COR-L47 (cell line): ENCODE data around the gene ARHGAP8.

Experiments
- DNase-seq: peaks from one replicate; lab custom pipeline; 2025; lab: John Stamatoyannopoulos, UW

The ARHGAP8 gene

DNA sequence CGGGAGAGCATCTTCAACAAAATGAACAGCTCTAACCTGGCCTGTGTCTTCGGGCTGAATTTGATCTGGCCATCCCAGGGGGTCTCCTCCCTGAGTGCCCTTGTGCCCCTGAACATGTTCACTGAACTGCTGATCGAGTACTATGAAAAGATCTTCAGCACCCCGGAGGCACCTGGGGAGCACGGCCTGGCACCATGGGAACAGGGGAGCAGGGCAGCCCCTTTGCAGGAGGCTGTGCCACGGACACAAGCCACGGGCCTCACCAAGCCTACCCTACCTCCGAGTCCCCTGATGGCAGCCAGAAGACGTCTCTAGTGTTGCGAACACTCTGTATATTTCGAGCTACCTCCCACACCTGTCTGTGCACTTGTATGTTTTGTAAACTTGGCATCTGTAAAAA is 109.9 kb downstream of the ARHGAP8 start:
- DNase-seq, result no peak

DNA sequence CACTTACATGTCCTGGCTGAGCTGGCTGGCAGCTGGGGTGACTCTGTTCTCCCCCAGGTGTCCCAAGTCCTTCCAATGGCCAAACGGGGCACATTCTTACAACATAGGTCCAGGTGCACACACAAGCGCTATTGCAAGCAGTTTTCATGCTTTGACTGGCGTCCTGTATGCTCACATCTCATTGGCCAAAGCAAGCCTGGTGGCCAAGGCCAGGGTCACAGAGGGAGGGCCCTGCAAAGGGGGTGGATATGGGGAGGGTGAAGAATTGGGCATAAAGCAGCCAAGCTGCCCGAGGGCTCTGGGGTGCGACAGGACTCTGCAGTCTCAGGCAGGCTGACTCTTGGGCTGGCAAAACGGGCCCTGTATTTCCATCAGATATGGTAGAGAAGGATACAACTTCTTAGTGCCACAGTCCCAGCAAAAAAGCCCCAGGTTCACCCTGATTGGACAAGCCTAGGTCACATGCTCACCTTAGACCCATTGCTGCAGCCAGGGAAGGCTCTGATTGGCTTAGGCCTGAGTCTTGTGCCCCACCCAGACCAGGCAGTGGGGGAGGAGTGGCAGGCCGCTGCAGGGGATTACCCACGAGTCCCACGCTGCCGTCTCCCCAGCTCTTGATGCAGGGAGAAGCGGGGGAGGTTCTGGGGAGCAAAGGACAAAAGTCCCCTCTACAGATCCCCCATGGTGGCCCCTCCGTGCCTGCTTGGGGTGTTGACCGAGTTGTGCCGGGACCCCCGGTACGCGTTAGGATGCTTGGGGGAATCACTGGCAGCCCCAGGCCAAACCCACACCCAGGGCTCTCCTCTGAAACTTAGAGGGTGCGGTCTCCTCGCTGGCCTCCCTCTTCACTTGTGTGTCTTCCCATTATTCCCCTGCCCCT is 110.8 kb downstream of the ARHGAP8 start:
- DNase-seq, result no peak

DNA sequence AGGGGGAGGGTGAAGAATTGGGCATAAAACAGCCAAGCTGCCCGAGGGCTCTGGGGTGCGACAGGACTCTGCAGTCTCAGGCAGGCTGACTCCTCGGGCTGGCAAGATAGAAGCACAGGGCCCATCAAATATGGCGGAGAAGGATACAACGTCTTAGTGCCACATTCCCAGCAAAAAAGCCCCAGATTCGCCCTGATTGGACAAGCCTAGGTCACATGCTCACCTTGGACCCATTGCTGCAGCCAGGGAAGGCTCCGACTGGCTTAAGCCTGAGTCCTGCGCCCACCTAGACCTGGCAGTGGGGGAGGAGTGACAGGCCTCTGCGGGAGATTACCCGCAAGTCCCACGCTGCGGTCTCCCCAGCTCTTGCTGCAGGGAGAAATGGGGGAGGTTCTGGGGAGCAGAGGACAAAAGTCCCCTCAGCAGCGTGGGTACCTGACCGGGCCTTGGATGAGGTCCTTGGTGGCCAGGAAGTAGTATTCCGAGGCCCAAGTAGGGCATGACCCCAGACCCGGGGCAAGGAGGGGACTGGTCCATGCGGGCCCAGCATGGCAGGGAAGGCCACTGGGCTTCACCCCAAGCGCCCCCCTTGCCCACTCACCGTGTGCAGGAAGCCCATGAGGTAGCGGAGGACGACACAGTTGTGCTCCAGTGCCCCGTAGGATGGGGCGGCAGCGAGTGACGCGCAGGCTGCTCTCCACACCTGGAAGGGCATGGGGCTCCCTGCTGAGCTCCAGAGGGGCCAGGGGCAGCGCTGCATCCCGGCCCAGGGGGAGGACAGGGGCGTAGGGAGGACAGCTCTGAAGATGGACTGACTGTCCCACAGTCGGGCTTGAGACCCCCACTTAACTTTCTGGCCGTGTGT is 113.0 kb downstream of the ARHGAP8 start:
- DNase-seq, result no peak

DNA sequence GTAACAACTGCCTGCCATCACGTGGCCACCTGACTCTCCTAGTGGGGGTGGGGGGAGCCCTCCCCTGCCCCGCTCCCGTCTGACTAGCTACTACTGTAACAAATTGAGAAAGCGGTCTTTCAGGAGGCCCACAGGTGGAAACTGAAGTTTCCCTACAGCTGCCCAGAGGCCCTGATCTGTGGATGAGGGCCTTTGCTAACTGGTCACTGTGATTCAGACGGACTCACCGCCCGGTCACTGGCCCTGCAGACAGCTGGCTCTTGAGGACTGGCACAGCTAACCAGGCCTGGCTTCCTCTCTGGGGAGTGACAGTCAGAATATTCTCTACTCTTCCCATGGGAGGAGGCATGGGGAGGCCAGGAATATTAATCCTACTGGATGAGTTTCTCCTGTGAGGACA is 116.8 kb downstream of the ARHGAP8 start:
- DNase-seq, result no peak

DNA sequence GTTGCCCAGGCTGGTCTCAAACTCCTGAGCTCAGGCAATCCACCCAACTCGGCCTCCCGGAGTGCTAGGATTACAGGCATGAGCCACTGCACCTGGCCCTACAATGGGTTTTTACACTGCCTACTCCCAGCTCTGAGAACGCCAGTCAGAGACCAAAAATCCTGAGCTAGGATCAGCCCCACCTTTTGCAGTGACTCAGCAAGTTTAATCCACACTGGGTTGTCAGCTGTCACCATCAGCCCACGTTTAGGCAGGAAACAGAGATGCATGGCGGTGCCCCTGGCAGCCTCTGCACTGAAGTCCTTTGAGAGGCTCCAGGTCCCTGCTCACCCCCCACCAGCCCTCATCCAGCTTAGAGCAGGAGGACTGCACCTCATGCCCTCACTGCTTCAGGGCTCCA is 117.6 kb downstream of the ARHGAP8 start:
- no peak for DNase-seq

DNA sequence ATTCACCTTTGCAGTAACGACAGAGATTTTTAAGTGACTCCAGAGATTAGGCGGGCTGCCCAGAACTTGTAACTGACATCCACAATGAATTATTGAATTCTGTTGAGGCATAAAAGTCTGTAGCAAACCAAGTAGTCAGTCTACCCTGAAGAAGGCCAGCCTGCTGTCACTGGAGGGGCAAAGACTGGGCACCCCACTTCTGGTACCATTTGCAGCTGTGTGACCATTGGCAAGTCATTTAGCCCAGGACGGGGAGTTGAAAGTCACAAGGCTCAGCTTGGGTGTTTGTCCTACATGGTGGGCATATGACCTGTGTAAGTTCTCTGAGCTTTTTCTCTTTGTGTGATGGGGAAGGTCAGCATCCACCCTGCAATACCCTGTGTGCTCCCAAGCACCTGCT is 119.4 kb downstream of the ARHGAP8 start:
- no peak for DNase-seq

DNA sequence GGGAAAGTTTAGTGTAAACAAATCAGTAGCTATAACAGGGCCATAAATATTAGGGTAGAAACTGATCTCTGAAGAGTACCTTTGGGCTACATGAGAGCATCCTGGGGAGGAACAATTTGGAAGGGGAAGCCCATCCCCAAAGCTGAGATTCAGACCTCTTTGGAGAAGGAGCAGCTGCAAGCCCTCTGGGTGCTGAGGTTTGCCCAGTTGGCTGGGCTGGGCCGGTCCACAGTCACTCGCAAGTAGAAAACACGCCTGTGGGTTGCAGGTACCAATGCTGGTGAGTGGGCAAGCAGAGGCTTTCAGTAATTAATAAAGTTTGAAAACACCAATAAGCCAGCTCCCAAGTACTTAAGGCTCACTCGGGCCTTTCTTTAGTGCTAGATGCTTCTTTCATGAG is 124.5 kb downstream of the ARHGAP8 start:
- DNase-seq, result no peak

DNA sequence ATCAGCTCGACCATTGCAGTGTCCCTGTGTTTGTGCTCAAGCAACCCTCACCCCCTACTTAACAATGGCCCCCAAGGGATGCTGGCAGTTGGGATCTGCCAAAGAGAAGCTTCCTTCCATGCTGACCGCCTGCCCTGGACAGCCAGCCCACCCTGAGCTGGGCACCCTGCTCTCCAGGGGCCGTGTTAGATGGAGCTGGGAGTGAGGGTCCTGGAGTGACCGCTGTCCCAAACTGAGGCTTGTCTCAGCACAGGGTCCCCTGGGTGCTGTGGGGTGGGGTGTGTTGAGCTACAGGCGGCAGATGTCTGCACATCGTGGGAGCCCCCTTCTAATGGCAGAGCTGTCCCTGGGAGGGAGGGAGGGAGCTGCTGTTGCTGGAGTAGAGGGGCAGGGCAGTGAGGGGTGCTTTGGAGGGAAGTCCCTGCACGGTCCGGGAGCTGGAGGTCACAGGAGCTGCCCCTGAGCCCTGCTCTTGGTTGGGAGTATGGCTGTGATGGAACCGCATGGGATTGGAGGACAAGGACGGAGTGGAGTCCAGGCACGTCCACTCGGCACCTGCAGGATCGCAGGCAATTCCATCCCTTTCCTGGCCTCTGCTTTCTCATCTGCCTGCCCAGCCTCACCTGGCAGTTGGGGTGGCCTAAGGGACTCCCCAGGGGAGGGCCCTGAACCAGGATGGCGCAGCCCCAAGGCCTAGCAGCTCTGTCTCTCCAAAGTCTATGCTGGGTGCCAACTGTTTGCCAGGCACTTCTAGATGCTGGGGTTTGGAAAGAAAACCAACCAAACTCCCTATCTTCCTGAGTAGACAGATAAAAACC is 126.3 kb downstream of the ARHGAP8 start:
- DNase-seq, result no peak

DNA sequence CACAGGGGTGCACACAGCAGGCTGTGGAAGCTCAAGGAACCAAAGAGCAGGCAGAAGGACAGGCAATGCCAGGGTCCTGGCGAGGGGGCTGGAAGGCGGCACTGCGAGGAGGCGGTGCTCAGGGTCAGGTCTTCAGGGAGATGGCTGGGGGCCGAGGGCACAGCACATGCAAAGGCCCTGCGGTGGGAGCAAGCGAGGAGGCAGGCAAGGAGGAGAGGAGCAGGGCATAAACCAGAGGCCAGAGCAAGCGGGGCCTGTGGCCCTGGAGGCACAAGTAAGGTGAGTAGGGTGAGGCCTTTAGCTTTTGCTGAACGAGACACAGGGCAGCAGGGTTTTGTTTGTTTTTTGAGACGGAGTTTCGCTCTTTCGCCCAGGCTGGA is 126.9 kb downstream of the ARHGAP8 start:
- no peak for DNase-seq

DNA sequence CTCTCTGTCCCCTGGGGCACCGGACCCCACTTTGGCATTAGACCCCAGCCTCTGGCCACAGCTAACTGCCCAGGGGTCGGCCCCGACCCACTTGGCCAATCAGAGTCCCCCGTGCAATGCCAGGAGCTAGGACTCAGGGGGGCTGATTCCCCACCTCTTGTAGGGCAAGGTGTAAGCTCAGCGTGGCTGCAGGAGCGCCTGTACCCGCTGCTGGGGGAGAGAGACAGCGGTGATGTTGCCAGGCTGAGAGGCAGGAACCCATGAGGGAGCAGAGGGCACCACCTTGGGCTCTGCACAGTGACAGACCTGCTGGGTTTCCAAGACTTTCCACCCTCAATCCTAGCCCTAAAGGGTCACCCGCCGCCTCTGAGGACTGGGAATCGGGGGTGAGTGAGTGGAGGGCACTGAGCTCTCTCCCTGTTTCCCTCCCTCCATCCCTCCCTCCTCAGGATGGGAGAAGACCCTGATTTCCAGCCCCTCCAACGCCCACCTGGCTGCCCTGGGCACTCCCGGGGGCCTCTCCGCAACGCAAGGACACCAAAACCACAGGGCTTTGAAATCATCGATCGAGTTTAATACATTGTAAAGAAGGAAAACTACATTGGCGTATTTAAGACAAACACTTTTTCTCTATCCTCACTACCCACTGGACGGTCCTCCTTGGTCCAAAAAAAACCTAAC is 128.4 kb downstream of the ARHGAP8 start:
- no peak for DNase-seq

DNA sequence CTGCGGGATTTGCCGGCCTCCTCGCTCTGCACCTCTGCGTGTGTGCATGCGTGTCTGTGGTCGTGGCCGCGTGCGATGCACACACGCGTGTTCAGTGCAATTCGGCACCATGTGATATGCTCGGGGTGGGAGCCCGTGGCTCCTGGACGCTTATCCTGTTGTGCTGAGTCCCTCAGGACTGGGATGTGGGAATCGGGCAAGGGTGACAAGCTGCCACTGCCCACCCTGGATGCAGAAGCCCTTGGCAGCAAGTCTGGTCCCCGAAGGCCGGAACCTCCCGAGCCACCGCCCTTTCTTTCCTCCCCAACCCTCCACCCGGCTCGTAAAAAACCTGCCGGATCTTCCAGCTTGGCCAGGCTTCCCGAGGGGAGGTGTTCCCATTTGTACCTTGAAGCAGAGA is 129.2 kb downstream of the ARHGAP8 start:
- no peak for DNase-seq

DNA sequence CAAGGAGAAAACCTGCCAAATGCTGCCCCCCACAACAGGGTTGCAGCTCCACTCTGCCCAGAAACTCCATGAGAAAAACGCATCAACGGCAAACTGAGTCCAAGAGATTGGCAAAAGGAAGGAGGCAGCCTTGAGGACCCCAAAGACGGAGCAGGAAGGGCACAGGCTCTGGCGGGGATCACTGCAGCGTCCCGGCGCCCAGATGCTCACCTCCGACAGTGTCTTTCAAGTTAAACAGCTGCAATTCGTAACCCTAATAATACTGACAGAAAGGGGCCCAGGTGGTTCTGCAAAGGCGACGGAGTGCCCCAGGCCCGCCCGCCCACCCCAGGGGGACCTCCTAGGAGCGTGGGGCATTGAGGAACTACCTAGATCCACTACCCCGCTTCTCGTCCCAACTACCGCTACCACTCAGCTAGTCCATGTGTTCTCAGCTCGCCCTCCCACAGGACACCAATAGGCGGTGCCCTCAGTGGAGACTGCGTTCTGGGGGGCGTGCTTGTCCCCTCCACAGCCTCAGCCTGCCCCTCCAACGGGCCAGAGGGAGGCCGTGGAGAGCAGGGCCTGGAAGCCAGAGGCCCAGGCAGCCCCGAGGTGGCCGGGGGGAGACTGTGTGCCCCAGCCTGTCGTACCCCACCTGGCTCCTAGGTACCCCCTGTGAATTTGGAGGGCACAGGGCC is 130.0 kb downstream of the ARHGAP8 start:
- no peak for DNase-seq

DNA sequence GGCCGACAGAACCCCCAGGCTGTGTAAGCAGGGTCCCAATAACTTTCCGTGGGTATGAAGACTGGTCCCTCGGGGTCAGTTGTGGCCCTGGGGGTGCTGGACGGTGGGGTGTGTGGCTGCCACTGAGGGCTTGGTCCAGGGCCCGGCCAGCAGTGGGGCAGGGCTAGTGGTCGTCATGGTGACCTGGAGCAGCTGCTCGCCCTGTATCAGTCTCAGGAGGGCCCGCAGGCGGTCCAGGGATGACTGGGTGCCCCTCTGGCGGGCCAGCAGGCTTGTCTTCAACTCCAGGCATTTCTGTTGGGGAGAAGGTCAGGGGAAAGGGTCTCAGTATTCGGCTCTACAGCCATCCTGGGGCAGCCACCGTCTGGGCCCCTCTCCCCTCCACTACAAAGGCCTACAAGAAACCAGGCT is 130.6 kb downstream of the ARHGAP8 start:
- DNase-seq, result no peak

DNA sequence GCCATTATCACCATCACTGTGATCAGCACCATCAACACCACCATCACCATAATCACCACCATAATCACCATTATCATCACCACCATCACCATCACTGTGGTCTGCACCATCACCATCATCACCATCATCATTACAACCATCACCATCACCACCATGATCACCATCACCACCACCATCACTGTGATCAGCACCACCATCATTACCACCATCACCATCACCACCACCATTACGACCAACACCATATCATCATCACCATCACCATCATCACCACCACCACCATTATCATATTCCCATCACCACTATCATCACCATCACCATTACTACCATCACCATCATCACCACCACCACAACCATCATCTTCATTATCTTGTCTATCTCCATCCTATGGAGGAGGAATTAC is 132.2 kb downstream of the ARHGAP8 start:
- DNase-seq, result no peak

DNA sequence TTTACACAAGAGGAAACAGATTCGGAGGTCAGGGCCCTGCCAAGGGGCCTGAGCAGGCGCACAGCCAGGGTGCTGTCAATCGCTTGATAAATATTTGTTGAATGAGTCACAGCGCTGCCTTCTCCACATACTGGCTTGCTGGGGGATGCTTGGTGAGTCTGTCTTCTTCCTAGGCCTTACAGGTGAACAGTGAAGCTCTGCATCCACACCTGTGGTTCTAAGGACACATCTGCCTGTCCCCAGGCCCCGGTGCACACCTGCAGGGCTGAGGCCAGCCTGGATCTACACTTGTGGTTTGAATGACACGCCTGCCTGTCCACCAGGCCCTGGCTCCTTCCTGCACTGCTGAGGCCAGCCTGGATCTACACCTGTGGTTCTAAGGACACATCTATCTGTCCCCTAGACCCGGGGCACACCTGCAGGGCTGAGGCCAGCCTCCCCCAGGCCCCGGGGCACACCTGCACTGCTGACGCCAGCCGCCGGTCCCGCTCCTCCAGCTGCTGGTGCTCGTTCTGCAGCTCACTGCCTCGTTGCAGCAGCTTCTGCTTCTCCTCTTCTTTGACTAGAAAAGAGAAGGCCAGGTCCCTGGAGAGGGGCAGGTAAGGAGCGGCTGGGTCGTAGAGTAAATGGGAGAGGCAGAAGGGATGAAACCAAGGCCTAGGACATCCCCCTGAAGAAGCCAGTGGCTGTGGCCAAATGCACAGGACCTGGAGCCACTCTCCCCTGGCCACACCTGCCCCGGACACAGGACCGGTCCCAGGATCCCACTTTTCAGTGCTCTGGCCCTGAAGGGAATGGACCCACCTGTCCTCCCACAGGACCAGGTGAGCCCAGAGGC is 132.8 kb downstream of the ARHGAP8 start:
- no peak for DNase-seq

DNA sequence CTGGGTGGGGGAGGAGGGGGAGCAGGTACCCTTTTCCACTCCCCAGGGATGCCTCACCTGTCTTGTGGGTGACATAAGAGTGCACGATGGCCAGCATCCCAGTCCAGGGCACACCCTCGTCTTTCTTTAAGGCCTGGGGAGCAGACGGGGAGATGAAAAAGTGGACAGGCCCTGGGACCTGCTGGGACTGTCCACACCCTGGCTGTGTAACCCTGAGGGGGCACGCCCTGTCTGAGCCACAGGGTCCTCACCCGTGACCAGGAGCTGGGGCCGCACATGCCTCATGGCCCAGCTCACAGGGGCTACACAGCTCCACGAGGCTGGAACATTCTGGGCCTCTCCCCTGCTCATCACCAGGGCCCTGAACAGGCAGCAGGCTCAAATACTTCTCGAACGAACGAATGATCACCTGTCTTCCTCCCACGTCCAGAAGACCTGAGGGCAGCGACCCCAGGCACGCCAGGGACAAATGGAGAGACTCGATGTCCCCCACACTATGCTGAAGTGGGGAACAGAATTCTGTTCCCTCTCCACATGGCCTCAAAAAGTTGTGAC is 133.5 kb downstream of the ARHGAP8 start:
- DNase-seq, result no peak

DNA sequence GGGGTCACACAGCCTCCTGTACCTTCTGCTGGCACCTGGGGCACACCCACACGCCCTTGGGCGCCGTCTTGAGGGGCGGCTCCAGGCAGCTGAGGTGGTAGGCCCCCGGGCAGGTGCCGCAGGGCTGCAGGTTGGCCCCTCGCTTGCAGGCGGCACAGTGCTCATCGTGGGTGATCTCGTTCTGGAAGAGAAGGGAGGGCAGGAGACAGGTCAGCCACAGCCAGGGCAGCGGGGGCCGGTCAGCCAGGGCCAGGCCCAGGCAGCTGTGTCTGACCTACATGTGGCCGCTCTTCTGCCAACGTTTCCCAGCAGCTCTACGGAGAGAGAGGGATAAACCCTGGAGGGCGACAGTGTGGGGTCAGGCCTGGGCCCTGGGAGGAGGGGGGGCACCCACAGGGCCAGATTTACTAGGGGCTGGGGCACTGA is 135.6 kb downstream of the ARHGAP8 start:
- no peak for DNase-seq

DNA sequence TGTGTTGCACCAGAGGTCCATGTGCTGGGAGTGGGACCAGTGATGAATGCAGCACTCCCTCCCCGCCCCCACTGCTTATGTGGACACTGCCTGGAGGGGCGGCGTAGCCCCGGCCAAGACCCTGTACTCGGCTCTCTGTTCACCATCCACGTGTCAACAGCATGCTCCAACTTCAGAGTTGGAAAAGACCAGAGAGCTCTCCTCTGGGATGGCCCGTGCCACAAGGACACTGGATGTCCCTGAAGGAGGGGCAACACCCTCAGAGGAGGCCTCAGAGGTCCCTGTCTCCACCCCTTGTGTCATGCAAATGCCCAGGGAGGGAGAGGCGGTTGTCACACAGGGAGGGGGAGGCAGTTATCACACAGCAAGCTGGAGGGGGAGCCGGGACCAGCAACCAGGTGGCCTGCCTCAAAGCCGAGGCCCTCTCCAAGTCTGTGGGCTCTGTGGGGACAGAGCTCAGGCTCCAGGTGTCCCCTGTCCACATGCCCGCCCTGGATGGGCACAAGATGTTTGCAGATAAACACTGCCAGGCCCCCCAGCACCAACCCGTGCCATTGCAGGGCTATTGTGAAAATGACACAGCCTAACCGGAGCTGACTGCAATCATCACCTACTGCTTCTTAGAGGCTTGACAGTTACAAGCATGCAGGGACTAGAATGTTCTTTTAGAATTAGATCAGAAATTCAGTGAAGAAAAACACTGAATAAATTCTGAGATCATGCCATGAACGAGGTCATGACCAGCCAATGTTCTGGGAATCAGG is 136.3 kb downstream of the ARHGAP8 start:
- DNase-seq, result no peak

DNA sequence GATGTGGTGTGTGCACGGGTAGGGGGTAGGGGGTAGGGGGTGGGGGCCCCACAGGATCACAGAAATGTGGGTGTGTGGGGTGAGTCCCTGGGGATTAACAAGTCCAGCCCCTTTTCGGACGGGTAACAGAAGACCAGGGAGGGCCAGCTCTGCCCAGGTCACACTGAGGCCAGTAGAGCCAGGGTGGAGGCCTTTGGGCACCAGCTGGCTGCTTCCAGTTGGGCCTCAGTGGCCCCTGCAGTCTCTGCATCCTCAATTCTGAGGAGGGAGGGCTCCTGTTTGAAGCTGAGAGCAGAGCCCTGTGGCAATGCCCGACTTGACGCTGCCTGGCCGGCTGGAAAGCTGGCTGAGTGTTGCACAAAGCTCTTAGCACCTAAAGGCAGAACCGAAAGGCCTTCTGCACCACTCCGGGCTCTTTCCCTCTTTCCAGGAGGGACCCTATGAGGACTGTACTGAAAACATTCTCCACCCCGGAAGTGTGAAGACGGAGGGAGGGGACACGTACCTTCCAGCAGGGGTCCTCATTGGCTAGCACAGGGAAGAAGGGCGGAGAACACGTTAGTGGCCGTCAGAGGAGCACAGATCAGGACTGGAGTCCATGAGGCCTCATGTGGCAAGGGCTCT is 137.0 kb downstream of the ARHGAP8 start:
- DNase-seq, result no peak
